NCI-H524 (cell line): Measurements from ENCODE around the gene NAV2.

Experiments used
- DNase-seq, 2 experiments: peaks; one replicate each; lab custom pipeline; 2025; lab: John Stamatoyannopoulos, UW

The NAV2 gene

GRCh38 chr11:19779740-19780139 is 67.1 kb downstream of the NAV2 start:
- DNase-seq, result no peak

GRCh38 chr11:19781351-19781750 is 68.7 kb downstream of the NAV2 start:
- DNase-seq, result no peak

GRCh38 chr11:19785265-19785664 is 72.6 kb downstream of the NAV2 start:
- peak in 1 of 2 experiments; percentile 8 for DNase-seq

GRCh38 chr11:19786644-19787043 is 74.0 kb downstream of the NAV2 start:
- no peak for DNase-seq

GRCh38 chr11:19788435-19788834 is 75.8 kb downstream of the NAV2 start:
- no peak for DNase-seq

GRCh38 chr11:19789245-19789644 is 76.6 kb downstream of the NAV2 start:
- DNase-seq, result no peak

GRCh38 chr11:19789835-19790710 is 77.4 kb downstream of the NAV2 start:
- DNase-seq, result no peak

- DNase-seq, result no peak
Observed at GRCh38 chr11:19790831-19791552, 78.4 kb downstream of the NAV2 start.

GRCh38 chr11:19792510-19792909 is 79.9 kb downstream of the NAV2 start:
- no peak for DNase-seq

GRCh38 chr11:19793326-19793725 is 80.7 kb downstream of the NAV2 start:
- no peak for DNase-seq

- DNase-seq, result no peak
Observed at GRCh38 chr11:19794161-19794560, 81.5 kb downstream of the NAV2 start.

- no peak for DNase-seq
Observed at GRCh38 chr11:19795082-19795481, 82.4 kb downstream of the NAV2 start.

GRCh38 chr11:19800162-19800561 is 87.5 kb downstream of the NAV2 start:
- DNase-seq, result no peak

GRCh38 chr11:19800714-19801519 is 88.3 kb downstream of the NAV2 start:
- no peak for DNase-seq

- DNase-seq, result no peak
Observed at GRCh38 chr11:19802773-19803293, 90.2 kb downstream of the NAV2 start.

GRCh38 chr11:19803506-19803998 is 90.9 kb downstream of the NAV2 start:
- no peak for DNase-seq

- DNase-seq, result no peak
Observed at GRCh38 chr11:19805376-19805775, 92.7 kb downstream of the NAV2 start.

GRCh38 chr11:19805827-19806226 is 93.2 kb downstream of the NAV2 start:
- no peak for DNase-seq

GRCh38 chr11:19806251-19806650 is 93.6 kb downstream of the NAV2 start:
- DNase-seq, result no peak

- peak in 1 of 2 experiments; percentile 19 for DNase-seq
Observed at GRCh38 chr11:19808076-19808911, 95.7 kb downstream of the NAV2 start.

- no peak for DNase-seq
Observed at GRCh38 chr11:19810852-19811251, 98.2 kb downstream of the NAV2 start.
